ENCODE measurements around the gene KRTAP10-9.
"Not testable (repeated sequence)": the region's sequence is repeated elsewhere in the genome, so short reads cannot be mapped to it uniquely, and the experiment has no call there.

Gene KRTAP10-9

DNA sequence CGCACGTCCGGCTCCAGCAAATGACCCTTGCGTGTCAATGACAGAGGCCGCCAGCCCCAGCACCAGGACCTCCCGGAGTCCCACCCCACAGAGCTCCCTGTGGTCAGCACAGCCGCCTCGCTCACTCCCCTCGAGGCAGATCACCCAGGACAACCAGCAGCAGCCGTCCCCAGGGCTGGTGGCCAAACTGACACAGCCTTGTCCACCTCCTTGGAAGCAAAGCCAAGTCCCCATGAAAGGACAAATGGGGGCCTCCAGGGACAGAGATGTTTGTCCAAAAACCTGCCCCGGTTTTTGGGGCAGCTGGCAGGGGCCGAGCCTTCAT is 12.4 kb downstream of the KRTAP10-9 start:
- Histone ChIP-seq H3K4me1 (ENCODE audit: control insufficient read depth, insufficient read depth, low read length) (no peaks in the 10 kb centered on the region), H3K27ac (ENCODE audit: low read depth, low read length) (no peak overlapping the region), H3K4me3 (ENCODE audit: low read length) (no peak overlapping the region), H3K9ac (ENCODE audit: low read length) (no peak overlapping the region), H3K27me3 (ENCODE audit: control insufficient read depth, insufficient read depth, low read length) (no peaks in the 10 kb centered on the region), H3K36me3 (ENCODE audit: control insufficient read depth, insufficient read depth, low read length) (no peaks in the 10 kb centered on the region)

DNA sequence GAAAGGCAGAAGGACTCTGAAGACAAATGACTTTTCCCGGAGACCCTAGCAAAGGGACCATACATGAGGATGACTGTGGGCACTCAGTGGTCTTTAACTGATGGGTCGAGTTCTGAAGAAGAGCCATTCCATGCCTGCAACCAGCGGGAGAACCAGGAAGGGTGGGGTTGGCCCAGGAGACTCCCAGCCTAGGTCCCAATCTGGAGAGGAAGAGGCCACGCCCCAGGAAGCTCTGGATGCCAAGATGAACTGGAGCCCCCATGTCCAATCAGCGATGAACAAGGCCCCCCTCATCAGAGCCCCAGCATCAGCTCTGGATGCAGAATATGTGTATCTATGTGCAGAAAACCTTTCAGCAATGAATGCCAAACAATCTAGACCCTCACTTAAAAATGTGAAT is 13.9 kb downstream of the KRTAP10-9 start:
- no peak overlapping the region for H3K4me3 ChIP-seq (ENCODE audit: low read length)
- H3K4me1 ChIP-seq (ENCODE audit: control insufficient read depth, insufficient read depth, low read length): no peaks in the 10 kb centered on the region
- no peak overlapping the region for H3K9ac ChIP-seq (ENCODE audit: low read length)
- H3K27me3 ChIP-seq (ENCODE audit: control insufficient read depth, insufficient read depth, low read length): no peaks in the 10 kb centered on the region
- no peak overlapping the region for H3K27ac ChIP-seq (ENCODE audit: low read depth, low read length)
- H3K36me3 ChIP-seq (ENCODE audit: control insufficient read depth, insufficient read depth, low read length): no peaks in the 10 kb centered on the region

- Histone ChIP-seq H3K27me3 (ENCODE audit: control insufficient read depth, insufficient read depth, low read length) (no peaks in the 10 kb centered on the region), H3K9ac (ENCODE audit: low read length) (no peak overlapping the region), H3K36me3 (ENCODE audit: control insufficient read depth, insufficient read depth, low read length) (no peaks in the 10 kb centered on the region), H3K27ac (ENCODE audit: low read depth, low read length) (no peak overlapping the region), H3K4me1 (ENCODE audit: control insufficient read depth, insufficient read depth, low read length) (no peaks in the 10 kb centered on the region), H3K4me3 (ENCODE audit: low read length) (no peak overlapping the region)
These were observed 16.9 kb downstream of the KRTAP10-9 start for GRCh38 chr21:44643741-44644310.

DNA sequence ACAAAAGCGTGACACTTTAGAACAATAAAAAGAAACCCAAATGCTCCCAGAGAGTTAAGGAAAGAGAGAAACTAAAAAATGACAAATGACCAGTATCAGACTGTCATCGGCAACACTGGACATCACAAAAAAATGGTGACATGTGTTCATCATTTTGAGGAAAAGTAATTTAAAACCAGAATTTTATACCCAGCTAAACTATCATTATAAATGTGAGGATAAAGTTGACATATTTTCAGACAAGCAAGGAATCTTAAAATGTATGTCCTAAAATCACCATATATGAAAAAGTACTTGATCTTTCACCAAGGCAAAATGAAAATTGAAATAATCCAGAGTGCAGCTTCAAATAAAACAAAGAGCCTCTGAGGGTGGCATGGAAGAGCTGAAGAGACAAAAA is 18.0 kb downstream of the KRTAP10-9 start:
- Histone ChIP-seq H3K27me3 (ENCODE audit: control insufficient read depth, insufficient read depth, low read length) (no peaks in the 10 kb centered on the region), H3K36me3 (ENCODE audit: control insufficient read depth, insufficient read depth, low read length) (no peaks in the 10 kb centered on the region), H3K27ac (ENCODE audit: low read depth, low read length) (no peak overlapping the region), H3K4me1 (ENCODE audit: control insufficient read depth, insufficient read depth, low read length) (no peaks in the 10 kb centered on the region), H3K9ac (ENCODE audit: low read length) (no peak overlapping the region), H3K4me3 (ENCODE audit: low read length) (no peak overlapping the region)

- not testable (repeated sequence) for H3K4me3 ChIP-seq (ENCODE audit: low read length); H3K4me1 ChIP-seq (ENCODE audit: control insufficient read depth, insufficient read depth, low read length); H3K36me3 ChIP-seq (ENCODE audit: control insufficient read depth, insufficient read depth, low read length); H3K27me3 ChIP-seq (ENCODE audit: control insufficient read depth, insufficient read depth, low read length); H3K27ac ChIP-seq (ENCODE audit: low read depth, low read length); H3K9ac ChIP-seq (ENCODE audit: low read length)
These were observed 19.7 kb downstream of the KRTAP10-9 start, which contains the start of gene KRTAP10-11 for GRCh38 chr21:44646366-44647221. KRTAP10-11 (plus strand) TSS chr21:44646414; CDS start chr21:44646459, 45 bp downstream.

- no peaks in the 10 kb centered on the region for H3K36me3 ChIP-seq (ENCODE audit: control insufficient read depth, insufficient read depth, low read length)
- H3K9ac ChIP-seq (ENCODE audit: low read length): no peak overlapping the region
- H3K4me1 ChIP-seq (ENCODE audit: control insufficient read depth, insufficient read depth, low read length): no peaks in the 10 kb centered on the region
- no peaks in the 10 kb centered on the region for H3K27me3 ChIP-seq (ENCODE audit: control insufficient read depth, insufficient read depth, low read length)
- H3K27ac ChIP-seq (ENCODE audit: low read depth, low read length): no peak overlapping the region
- H3K4me3 ChIP-seq (ENCODE audit: low read length): no peak overlapping the region
These were observed 20.3 kb downstream of the KRTAP10-9 start for GRCh38 chr21:44647222-44647552.

DNA sequence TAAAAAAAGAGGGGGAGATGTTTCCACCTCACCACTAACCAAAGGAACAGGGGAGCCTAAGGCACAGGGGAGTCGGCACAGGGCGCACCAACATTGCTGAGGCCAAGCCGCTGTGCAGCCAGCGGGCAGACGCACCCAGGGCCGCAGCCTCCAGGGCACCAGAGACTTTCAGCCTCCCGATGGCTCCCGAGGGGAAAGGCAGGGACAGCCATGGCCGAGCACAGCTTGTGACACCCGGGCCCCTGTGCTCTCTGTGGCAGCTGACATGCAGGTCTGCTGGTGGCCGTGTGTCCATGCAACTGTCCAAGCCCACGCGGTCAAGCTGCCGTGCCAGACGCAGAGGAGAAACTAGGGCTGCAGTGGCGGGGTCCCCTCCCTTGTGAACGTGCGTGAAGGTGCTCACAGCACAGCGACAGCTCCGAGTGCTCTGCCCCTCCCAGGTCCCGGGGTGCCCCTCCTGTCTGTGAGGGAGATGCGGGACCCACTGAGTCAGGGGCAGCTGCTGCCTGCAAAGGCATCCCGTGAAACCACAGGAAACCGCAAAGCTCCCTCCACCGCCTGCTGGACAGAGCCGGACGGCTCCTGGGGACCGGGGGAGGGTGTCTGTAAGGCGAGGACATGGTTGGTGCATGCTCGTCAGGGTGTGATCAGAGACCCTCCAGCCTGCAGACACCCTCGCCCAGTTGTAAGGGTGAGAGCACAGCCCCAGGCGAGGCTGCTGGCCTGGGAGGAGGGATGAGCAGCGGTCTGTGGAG is 21.8 kb downstream of the KRTAP10-9 start:
- no peak overlapping the region for H3K4me3 ChIP-seq (ENCODE audit: low read length)
- no peak overlapping the region for H3K9ac ChIP-seq (ENCODE audit: low read length)
- H3K4me1 ChIP-seq (ENCODE audit: control insufficient read depth, insufficient read depth, low read length): no peaks in the 10 kb centered on the region
- H3K36me3 ChIP-seq (ENCODE audit: control insufficient read depth, insufficient read depth, low read length): no peaks in the 10 kb centered on the region
- no peak overlapping the region for H3K27ac ChIP-seq (ENCODE audit: low read depth, low read length)
- no peaks in the 10 kb centered on the region for H3K27me3 ChIP-seq (ENCODE audit: control insufficient read depth, insufficient read depth, low read length)

DNA sequence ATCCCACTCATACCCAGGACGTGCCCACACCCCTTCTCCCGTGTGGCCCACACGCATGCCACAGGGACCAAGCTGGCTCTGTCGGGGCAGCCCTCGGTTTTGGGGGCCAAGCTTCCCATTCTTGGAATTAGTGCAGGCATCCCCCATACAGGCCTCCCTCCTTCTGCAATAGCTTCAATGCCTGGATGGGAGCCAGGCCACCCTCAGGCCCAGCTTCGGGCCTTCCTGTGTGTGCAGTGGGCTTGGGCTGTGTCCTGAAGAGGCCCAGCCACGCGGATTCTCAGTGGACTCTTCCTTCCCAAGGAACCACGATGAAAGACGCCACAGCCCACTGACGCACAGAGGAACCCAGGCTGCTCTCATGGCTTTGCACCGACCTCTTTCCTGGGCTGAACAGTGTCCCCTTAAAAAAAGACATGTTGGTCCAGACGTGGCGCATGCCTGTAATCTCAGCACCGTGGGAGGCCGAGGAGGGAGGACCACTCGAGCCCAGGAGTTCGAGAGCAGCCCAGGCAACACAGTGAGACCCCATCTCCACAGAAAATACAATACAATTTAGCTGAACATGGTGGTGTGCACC is 22.7 kb downstream of the KRTAP10-9 start:
- no peak overlapping the region for H3K4me3 ChIP-seq (ENCODE audit: low read length)
- no peaks in the 10 kb centered on the region for H3K27me3 ChIP-seq (ENCODE audit: control insufficient read depth, insufficient read depth, low read length)
- H3K36me3 ChIP-seq (ENCODE audit: control insufficient read depth, insufficient read depth, low read length): no peaks in the 10 kb centered on the region
- no peak overlapping the region for H3K9ac ChIP-seq (ENCODE audit: low read length)
- H3K27ac ChIP-seq (ENCODE audit: low read depth, low read length): no peak overlapping the region
- H3K4me1 ChIP-seq (ENCODE audit: control insufficient read depth, insufficient read depth, low read length): no peaks in the 10 kb centered on the region

DNA sequence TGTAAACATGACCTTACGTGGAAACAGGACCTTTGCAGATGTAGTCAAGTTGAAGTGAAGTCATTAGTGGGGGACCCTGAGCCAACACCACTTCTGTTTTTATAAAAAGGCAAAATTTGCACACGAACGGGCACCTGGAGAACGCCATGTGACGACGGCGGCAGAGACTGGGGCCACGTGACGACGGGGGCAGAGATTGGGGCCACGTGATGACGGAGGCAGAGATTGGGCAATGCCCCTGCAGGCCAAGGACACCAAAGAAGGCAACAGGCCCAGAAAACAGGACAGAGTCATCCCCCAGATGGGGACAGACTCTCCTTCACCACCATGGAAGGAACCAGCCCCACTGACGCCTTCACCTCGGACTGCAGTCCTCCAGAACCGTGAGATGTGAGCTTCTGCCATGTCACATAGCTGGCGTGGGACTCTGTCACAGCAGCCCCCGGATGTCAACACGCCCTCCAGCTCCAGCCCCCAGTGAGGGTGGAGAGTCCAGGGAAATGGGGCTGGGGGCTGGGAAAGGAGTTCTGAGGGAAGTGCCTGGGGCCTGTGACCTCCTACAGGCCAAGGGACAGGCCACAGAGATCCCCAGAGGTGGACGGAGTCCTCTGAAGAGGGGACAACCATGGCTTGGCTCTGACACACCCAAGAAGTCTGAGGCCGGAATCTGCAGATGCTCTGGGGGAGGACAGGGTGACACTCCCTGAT is 23.5 kb downstream of the KRTAP10-9 start:
- Histone ChIP-seq H3K27ac (ENCODE audit: low read depth, low read length) (no peak overlapping the region), H3K27me3 (ENCODE audit: control insufficient read depth, insufficient read depth, low read length) (no peaks in the 10 kb centered on the region), H3K9ac (ENCODE audit: low read length) (no peak overlapping the region), H3K4me3 (ENCODE audit: low read length) (no peak overlapping the region), H3K4me1 (ENCODE audit: control insufficient read depth, insufficient read depth, low read length) (no peaks in the 10 kb centered on the region), H3K36me3 (ENCODE audit: control insufficient read depth, insufficient read depth, low read length) (no peaks in the 10 kb centered on the region)

GRCh38 chr21:44650973-44651675 is 24.2 kb downstream of the KRTAP10-9 start:
- Histone ChIP-seq H3K9ac (ENCODE audit: low read length) (no peak overlapping the region), H3K27ac (ENCODE audit: low read depth, low read length) (no peak overlapping the region), H3K27me3 (ENCODE audit: control insufficient read depth, insufficient read depth, low read length) (no peaks in the 10 kb centered on the region), H3K4me1 (ENCODE audit: control insufficient read depth, insufficient read depth, low read length) (no peaks in the 10 kb centered on the region), H3K36me3 (ENCODE audit: control insufficient read depth, insufficient read depth, low read length) (no peaks in the 10 kb centered on the region), H3K4me3 (ENCODE audit: low read length) (no peak overlapping the region)

- H3K4me3 ChIP-seq (ENCODE audit: low read length): no peak overlapping the region
- H3K9ac ChIP-seq (ENCODE audit: low read length): no peak overlapping the region
- no peaks in the 10 kb centered on the region for H3K36me3 ChIP-seq (ENCODE audit: control insufficient read depth, insufficient read depth, low read length)
- H3K27ac ChIP-seq (ENCODE audit: low read depth, low read length): no peak overlapping the region
- peaks cover 4% of the 10 kb centered on the region for H3K27me3 ChIP-seq (ENCODE audit: control insufficient read depth, insufficient read depth, low read length)
- H3K4me1 ChIP-seq (ENCODE audit: control insufficient read depth, insufficient read depth, low read length): no peaks in the 10 kb centered on the region
These were observed 26.2 kb downstream of the KRTAP10-9 start for GRCh38 chr21:44653123-44653522.
